Neural cell (in vitro differentiated cells): Measurements from ENCODE around the gene STK32B. TPM values are rescaled to one million over a fixed set of nuclear protein-coding genes. Genes with fewer than 3 reads are reported as not detected.

Source experiments
- H2AFZ ChIP-seq: fragments of 200-600, 300-800 bp; sonication (generic), shearing (Covaris generic); 2 replicates; pipeline ENCODE4 v1.6.0; 2014; ENCODE audit warnings: low read depth, mild to moderate bottlenecking, antibody characterized with exemption, low read length, moderate library complexity
- H3F3A ChIP-seq: fragments of 200-600 bp; shearing (Covaris generic); 2 replicates; pipeline ENCODE4 v1.6.1; 2016; ENCODE audit warnings: mild to moderate bottlenecking, moderate library complexity, mixed read lengths, antibody characterized with exemption, low read length; ENCODE audit not compliant: insufficient read depth, poor library complexity, severe bottlenecking
- H3K27ac ChIP-seq: fragments of 200-600, 300-800 bp; sonication (generic), shearing (Covaris generic); 2 replicates; pipeline ENCODE4 v1.5.1; 2014; ENCODE audit warnings: mild to moderate bottlenecking, low read length, moderate library complexity
- H3K27me3 ChIP-seq: fragments of 300-800, 200-600 bp; sonication (generic), shearing (Covaris generic); 2 replicates; pipeline ENCODE4 v1.6.0; 2014; ENCODE audit warnings: mild to moderate bottlenecking, low read depth, low read length, moderate library complexity; ENCODE audit not compliant: insufficient read depth
- H3K36me3 ChIP-seq: fragments of 300-800, 200-600 bp; sonication (generic), shearing (Covaris generic); 2 replicates; pipeline ENCODE4 v1.5.1; 2014; ENCODE audit warnings: mild to moderate bottlenecking, antibody characterized with exemption, low read length, moderate library complexity; ENCODE audit not compliant: insufficient read depth
- H3K4me2 ChIP-seq: fragments of 300-800, 200-600 bp; sonication (generic), shearing (Covaris generic); 2 replicates; pipeline ENCODE4 v1.6.0; 2014; ENCODE audit warnings: mild to moderate bottlenecking, low read length
- H3K4me3 ChIP-seq: fragments of 300-800, 200-600 bp; sonication (generic), shearing (Covaris generic); 2 replicates; pipeline ENCODE4 v1.5.1; 2014; ENCODE audit warnings: mild to moderate bottlenecking, low read length, moderate library complexity
- H3K79me2 ChIP-seq: fragments of 200-600 bp; shearing (Covaris generic); replicated peaks from 2 replicates; pipeline ENCODE4 v1.6.0; 2014; ENCODE audit warnings: mild to moderate bottlenecking, low read length, moderate library complexity; ENCODE audit not compliant: insufficient read depth
- H3K9ac ChIP-seq: fragments of 300-800, 200-600 bp; sonication (generic), shearing (Covaris generic); 2 replicates; pipeline ENCODE4 v1.6.1; 2016; ENCODE audit warnings: mild to moderate bottlenecking, low read length, mixed read lengths
- H3K9me2 ChIP-seq: fragments of 200-600 bp; shearing (Covaris generic); 2 replicates; pipeline ENCODE4 v1.6.1; 2016; ENCODE audit warnings: mild to moderate bottlenecking, low read length, mixed read lengths; ENCODE audit not compliant: insufficient read depth
- H3K9me3 ChIP-seq: fragments of 200-600, 300-800 bp; sonication (generic), shearing (Covaris generic); 2 replicates; pipeline ENCODE4 v1.6.1; 2016; ENCODE audit warnings: mild to moderate bottlenecking, mixed run types, low read length, moderate library complexity, mixed read lengths
- H4K20me1 ChIP-seq: fragments of 200-600 bp; shearing (Covaris generic); 2 replicates; pipeline ENCODE4 v1.6.1; 2016; ENCODE audit warnings: mild to moderate bottlenecking, mixed run types; ENCODE audit not compliant: insufficient read depth
- EP300 ChIP-seq: fragments of 450-650 bp; conservative IDR thresholded peaks from 2 replicates; pipeline ENCODE4 v1.6.1; 2014; ENCODE audit warnings: antibody characterized with exemption, mild to moderate bottlenecking, moderate library complexity; ENCODE audit not compliant: poor library complexity, severe bottlenecking
- EZH2 ChIP-seq: fragments of 200-600, 300-800 bp; shearing (Covaris generic), sonication (generic); IDR thresholded peaks from 2 replicates; pipeline ENCODE4 v1.6.1; 2014; ENCODE audit warnings: antibody characterized with exemption, low read length, borderline replicate concordance, mild to moderate bottlenecking; ENCODE audit not compliant: insufficient read depth, poor library complexity, severe bottlenecking
- MXI1 ChIP-seq: fragments of 450-650 bp; conservative IDR thresholded peaks from 2 replicates; pipeline ENCODE4 v1.6.1; 2014; ENCODE audit warnings: antibody characterized with exemption, mild to moderate bottlenecking; ENCODE audit not compliant: poor library complexity, severe bottlenecking
- POLR2AphosphoS5 ChIP-seq: IDR thresholded peaks from 2 replicates; pipeline ENCODE4 v1.6.1; 2012
- RAD21 ChIP-seq: fragments of 450-650 bp; conservative IDR thresholded peaks from 2 replicates; pipeline ENCODE4 v1.6.1; 2014; ENCODE audit warnings: antibody characterized with exemption, mild to moderate bottlenecking, moderate library complexity
- SMC3 ChIP-seq: fragments of 450-650 bp; conservative IDR thresholded peaks from 2 replicates; pipeline ENCODE4 v1.6.1; 2014; ENCODE audit warnings: antibody characterized with exemption, mild to moderate bottlenecking, moderate library complexity; ENCODE audit not compliant: poor library complexity
- TAF1 ChIP-seq: IDR thresholded peaks from 2 replicates; pipeline ENCODE4 v1.6.1; 2012; ENCODE audit warnings: low read depth
- polyA plus RNA-seq: library from polyadenylated mRNA; depleted of rRNA; stranded (reverse); fragments of >200 nt; gene quantifications from 2 replicates; pipeline ENCODE4 v1.2.3, GENCODE V29; 2014
- TF ChIP-seq, protein P1 (sequence below): IDR thresholded peaks from 2 replicates; pipeline ENCODE4 v1.6.1; 2012; ENCODE audit warnings: borderline replicate concordance
- TF ChIP-seq, protein P2 (sequence below): fragments of 450-650 bp; IDR thresholded peaks from 2 replicates; pipeline ENCODE4 v1.5.1; 2014; ENCODE audit warnings: antibody characterized with exemption, mild to moderate bottlenecking, moderate library complexity; ENCODE audit not compliant: poor library complexity, severe bottlenecking

Gene STK32B
- polyA plus RNA-seq, 1 donor from 2014 or later = 42.8 TPM

DNA sequence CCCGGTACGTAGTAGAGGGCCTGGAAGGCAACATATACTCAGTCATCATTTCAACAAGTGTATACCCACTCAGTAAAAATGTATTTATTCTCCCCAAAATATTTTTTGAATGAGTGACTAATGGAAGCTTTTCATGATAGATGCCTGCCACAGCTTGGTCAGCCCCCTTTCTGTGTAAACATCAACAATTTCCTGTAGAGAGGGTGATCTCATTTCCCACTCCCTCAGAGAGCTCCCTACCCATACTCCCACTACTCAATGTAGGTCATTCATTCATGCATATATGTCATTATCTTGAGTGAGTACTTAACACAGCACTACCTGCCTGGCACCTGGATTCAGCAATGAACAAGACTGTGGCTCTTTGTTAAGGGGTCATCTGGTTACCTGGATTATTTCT is 81.9 kb downstream of the STK32B start:
- Histone ChIP-seq H3K4me2 (no peak overlapping the region), H3K9me2 (no peaks in the 10 kb centered on the region), H3K9ac (no peak overlapping the region), H3K4me3 (no peak overlapping the region), H2AFZ (no peak overlapping the region), H3F3A (no peaks in the 10 kb centered on the region), H4K20me1 (no peaks in the 10 kb centered on the region), H3K27ac (no peak overlapping the region), H3K79me2 (no peaks in the 10 kb centered on the region), H3K9me3 (no peaks in the 10 kb centered on the region), H3K27me3 (no peaks in the 10 kb centered on the region), H3K36me3 (no peaks in the 10 kb centered on the region)
- TF ChIP-seq, protein P1, sequence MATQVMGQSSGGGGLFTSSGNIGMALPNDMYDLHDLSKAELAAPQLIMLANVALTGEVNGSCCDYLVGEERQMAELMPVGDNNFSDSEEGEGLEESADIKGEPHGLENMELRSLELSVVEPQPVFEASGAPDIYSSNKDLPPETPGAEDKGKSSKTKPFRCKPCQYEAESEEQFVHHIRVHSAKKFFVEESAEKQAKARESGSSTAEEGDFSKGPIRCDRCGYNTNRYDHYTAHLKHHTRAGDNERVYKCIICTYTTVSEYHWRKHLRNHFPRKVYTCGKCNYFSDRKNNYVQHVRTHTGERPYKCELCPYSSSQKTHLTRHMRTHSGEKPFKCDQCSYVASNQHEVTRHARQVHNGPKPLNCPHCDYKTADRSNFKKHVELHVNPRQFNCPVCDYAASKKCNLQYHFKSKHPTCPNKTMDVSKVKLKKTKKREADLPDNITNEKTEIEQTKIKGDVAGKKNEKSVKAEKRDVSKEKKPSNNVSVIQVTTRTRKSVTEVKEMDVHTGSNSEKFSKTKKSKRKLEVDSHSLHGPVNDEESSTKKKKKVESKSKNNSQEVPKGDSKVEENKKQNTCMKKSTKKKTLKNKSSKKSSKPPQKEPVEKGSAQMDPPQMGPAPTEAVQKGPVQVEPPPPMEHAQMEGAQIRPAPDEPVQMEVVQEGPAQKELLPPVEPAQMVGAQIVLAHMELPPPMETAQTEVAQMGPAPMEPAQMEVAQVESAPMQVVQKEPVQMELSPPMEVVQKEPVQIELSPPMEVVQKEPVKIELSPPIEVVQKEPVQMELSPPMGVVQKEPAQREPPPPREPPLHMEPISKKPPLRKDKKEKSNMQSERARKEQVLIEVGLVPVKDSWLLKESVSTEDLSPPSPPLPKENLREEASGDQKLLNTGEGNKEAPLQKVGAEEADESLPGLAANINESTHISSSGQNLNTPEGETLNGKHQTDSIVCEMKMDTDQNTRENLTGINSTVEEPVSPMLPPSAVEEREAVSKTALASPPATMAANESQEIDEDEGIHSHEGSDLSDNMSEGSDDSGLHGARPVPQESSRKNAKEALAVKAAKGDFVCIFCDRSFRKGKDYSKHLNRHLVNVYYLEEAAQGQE = no peak
- no peak for TF ChIP-seq SMC3
- TF ChIP-seq POLR2AphosphoS5 = no peak
- TF ChIP-seq RAD21 = no peak
- TF ChIP-seq, protein P2, sequence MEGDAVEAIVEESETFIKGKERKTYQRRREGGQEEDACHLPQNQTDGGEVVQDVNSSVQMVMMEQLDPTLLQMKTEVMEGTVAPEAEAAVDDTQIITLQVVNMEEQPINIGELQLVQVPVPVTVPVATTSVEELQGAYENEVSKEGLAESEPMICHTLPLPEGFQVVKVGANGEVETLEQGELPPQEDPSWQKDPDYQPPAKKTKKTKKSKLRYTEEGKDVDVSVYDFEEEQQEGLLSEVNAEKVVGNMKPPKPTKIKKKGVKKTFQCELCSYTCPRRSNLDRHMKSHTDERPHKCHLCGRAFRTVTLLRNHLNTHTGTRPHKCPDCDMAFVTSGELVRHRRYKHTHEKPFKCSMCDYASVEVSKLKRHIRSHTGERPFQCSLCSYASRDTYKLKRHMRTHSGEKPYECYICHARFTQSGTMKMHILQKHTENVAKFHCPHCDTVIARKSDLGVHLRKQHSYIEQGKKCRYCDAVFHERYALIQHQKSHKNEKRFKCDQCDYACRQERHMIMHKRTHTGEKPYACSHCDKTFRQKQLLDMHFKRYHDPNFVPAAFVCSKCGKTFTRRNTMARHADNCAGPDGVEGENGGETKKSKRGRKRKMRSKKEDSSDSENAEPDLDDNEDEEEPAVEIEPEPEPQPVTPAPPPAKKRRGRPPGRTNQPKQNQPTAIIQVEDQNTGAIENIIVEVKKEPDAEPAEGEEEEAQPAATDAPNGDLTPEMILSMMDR = no peak
- TF ChIP-seq MXI1 = no peak
- no peak for TF ChIP-seq EZH2
- TF ChIP-seq TAF1 = no peak
- TF ChIP-seq EP300 = no peak

DNA sequence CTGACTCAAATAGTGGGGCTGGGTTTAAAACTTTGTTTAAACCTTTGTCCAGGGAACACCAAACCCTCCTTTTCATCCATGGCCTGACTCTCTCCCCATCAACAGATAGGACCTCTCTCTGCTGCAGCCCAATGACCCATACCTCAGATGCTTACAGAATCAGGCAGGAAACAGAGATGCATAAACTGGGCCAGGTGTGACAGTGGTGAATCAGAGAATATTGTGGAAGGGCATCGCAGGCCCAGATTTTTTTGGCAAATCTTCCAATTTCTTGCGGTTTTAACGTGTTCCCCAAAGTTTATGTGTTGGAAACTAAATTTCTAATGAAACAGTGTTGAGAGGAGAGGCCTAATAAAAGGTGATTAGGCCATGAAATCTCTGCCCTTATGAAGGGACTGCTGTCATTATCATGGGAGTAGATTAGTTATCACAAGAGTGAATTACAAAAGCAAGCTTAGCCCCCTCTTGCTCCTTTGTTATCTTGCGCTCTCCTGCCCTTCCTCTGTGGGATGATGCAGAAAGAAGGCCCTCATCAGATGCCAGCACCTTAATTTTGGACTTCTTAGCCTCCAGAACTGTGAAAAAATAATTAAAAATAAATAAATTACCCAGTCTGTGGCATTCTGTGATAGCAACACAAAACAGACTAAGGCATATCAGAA is 82.8 kb downstream of the STK32B start:
- H3K4me2 ChIP-seq = no peak overlapping the region
- H3K4me3 ChIP-seq = no peak overlapping the region
- no peaks in the 10 kb centered on the region for H3K36me3 ChIP-seq
- H4K20me1 ChIP-seq = no peaks in the 10 kb centered on the region
- H3K27ac ChIP-seq = no peak overlapping the region
- no peaks in the 10 kb centered on the region for H3K9me3 ChIP-seq
- H2AFZ ChIP-seq = no peak overlapping the region
- no peak for TF ChIP-seq EZH2
- TF ChIP-seq, protein P2 = no peak
- TF ChIP-seq EP300 = no peak
- no peak for TF ChIP-seq POLR2AphosphoS5
- TF ChIP-seq, protein P1 = no peak
- no peak for TF ChIP-seq RAD21
- TF ChIP-seq MXI1 = no peak
- no peak for TF ChIP-seq TAF1
- TF ChIP-seq SMC3 = no peak
- H3K79me2 ChIP-seq = no peaks in the 10 kb centered on the region
- H3K27me3 ChIP-seq = no peaks in the 10 kb centered on the region
- H3K9me2 ChIP-seq = no peaks in the 10 kb centered on the region
- H3K9ac ChIP-seq = no peak overlapping the region
- no peaks in the 10 kb centered on the region for H3F3A ChIP-seq
